Upper lobe of right lung (tissue), 1 donor: ENCODE results near the gene GHITM. TPM values are rescaled to one million over a fixed set of nuclear protein-coding genes. Genes with fewer than 3 reads are reported as not detected.

Source experiments
- ATAC-seq: fragments of 200-7000 bp; cut with Tn5 transposase; one replicate; pipeline ENCODE4 v1.9.1; 2020; ENCODE audit warnings: mild to moderate bottlenecking, moderate library complexity
- DNase-seq: peaks from one replicate; pipeline ENCODE4 v3.0.0-alpha.2; 2020
- H3K27ac ChIP-seq: fragments of 200-600 bp; one replicate; pipeline ENCODE4 v1.8.0; 2022
- H3K27me3 ChIP-seq: fragments of 200-600 bp; one replicate; pipeline ENCODE4 v1.8.0; 2022; ENCODE audit warnings: mild to moderate bottlenecking
- H3K36me3 ChIP-seq: fragments of 200-600 bp; one replicate; pipeline ENCODE4 v1.8.0; 2022
- H3K4me1 ChIP-seq: fragments of 200-600 bp; one replicate; pipeline ENCODE4 v1.8.0; 2022
- H3K4me3 ChIP-seq: fragments of 200-600 bp; one replicate; pipeline ENCODE4 v1.8.0; 2022; ENCODE audit warnings: mild to moderate bottlenecking
- H3K9me3 ChIP-seq: fragments of 200-600 bp; one replicate; pipeline ENCODE4 v1.8.0; 2022
- intact Hi-C: fragments of 100-400 bp; cut with DNase I; formaldehyde crosslinking; loops from one replicate; pipeline ENCODE4 v1.11.0; 2022
- total RNA-seq: library from RNA; stranded (reverse); fragmentation: NEBNext Ultra II Directional; extraction: Animal tissue kit (Norgen Biotek cat#: 25700); gene quantifications from one replicate; pipeline ENCODE4 v1.2.1, GENCODE V29; 2021
- TF ChIP-seq, protein P1 (sequence below): fragments of 200-600 bp; IDR thresholded peaks from one replicate; pipeline ENCODE4 v1.8.0; 2022; ENCODE audit warnings: antibody characterized with exemption
- donor health status: DM: no; HTN: yes; CAD: no; lungs with severe emphysema.

GHITM gene
- total RNA-seq, 1 donor from 2014 or later, result 117 TPM

- no peak for DNase-seq
- intact Hi-C loops, result no loop called here
- Histone ChIP-seq H3K4me3 (no peak overlapping the region), H3K36me3 (no peaks in the 10 kb centered on the region), H3K27ac (no peak overlapping the region), H3K9me3 (no peaks in the 10 kb centered on the region), H3K27me3 (peaks cover 3% of the 10 kb centered on the region), H3K4me1 (no peaks in the 10 kb centered on the region)
- TF ChIP-seq, protein P1, sequence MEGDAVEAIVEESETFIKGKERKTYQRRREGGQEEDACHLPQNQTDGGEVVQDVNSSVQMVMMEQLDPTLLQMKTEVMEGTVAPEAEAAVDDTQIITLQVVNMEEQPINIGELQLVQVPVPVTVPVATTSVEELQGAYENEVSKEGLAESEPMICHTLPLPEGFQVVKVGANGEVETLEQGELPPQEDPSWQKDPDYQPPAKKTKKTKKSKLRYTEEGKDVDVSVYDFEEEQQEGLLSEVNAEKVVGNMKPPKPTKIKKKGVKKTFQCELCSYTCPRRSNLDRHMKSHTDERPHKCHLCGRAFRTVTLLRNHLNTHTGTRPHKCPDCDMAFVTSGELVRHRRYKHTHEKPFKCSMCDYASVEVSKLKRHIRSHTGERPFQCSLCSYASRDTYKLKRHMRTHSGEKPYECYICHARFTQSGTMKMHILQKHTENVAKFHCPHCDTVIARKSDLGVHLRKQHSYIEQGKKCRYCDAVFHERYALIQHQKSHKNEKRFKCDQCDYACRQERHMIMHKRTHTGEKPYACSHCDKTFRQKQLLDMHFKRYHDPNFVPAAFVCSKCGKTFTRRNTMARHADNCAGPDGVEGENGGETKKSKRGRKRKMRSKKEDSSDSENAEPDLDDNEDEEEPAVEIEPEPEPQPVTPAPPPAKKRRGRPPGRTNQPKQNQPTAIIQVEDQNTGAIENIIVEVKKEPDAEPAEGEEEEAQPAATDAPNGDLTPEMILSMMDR, result no peak
- no peak for ATAC-seq
These were observed 46.3 kb downstream of the GHITM start for GRCh38 chr10:84185526-84186175.

DNA sequence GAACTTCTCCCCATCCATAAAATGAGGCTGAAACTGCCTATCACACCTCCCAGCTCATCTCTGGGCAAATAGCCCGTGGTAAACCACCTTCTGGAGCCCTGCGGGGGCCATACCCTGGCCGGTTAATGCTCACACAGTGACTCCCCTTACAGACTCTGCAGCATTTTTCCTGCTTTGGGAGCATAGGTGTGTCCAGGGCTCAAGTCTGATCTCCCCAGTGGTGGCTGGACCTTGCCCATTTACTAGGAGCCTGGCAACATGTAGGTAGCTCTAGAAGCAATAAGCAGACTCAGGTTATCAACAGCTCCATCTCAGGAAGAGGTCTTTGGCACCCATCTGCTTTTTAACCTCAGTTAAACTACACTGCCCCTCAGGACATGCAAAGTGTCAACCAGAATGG, 49.5 kb downstream of the GHITM start:
- H3K36me3 ChIP-seq, result no peaks in the 10 kb centered on the region
- intact Hi-C loops, result no loop called here
- peaks cover 10% of the 10 kb centered on the region for H3K27me3 ChIP-seq
- ATAC-seq (no peak), DNase-seq (peak; percentile 41)
- no peak overlapping the region for H3K4me3 ChIP-seq
- H3K4me1 ChIP-seq, result no peaks in the 10 kb centered on the region
- H3K9me3 ChIP-seq, result no peaks in the 10 kb centered on the region
- TF ChIP-seq, protein P1, result no peak
- H3K27ac ChIP-seq, result no peak overlapping the region

DNA sequence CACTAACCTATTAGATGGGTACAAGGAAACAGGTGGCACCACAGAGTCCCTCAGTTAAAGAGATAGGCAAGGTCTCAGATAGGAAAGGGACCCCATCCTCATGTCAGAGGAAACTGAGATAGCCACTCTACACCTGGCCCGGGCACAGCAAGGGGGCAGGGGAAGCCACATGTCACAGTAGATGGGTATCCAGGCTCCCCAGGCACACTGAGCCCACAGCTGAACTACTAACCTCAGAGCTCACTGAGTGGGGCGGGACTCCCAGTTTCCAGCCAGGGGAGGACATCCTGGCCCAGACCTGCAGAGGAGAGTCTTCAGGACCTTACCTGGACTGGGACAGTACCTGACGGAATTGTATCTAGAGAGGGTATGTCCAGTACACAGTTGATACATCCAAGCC, 51.3 kb downstream of the GHITM start:
- H3K27me3 ChIP-seq, result peaks cover 28% of the 10 kb centered on the region

GRCh38 chr10:84191106-84191505, 51.8 kb downstream of the GHITM start:
- peaks cover 5% of the 10 kb centered on the region for H3K4me1 ChIP-seq
- DNase-seq (peak; percentile 17), ATAC-seq (no peak)
- intact Hi-C loops, result no loop called here
- no peak overlapping the region for H3K4me3 ChIP-seq
- no peaks in the 10 kb centered on the region for H3K36me3 ChIP-seq
- H3K27me3 ChIP-seq, result peaks cover 33% of the 10 kb centered on the region
- TF ChIP-seq, protein P1, result no peak
- no peak overlapping the region for H3K27ac ChIP-seq
- no peaks in the 10 kb centered on the region for H3K9me3 ChIP-seq

More for the DNA sequence above, 51.3 kb downstream of the GHITM start:
- peak; percentile 48 for DNase-seq
- TF ChIP-seq, protein P1, result no peak
- Histone ChIP-seq H3K4me1 (peaks cover 5% of the 10 kb centered on the region), H3K4me3 (no peak overlapping the region), H3K9me3 (no peaks in the 10 kb centered on the region), H3K36me3 (no peaks in the 10 kb centered on the region), H3K27ac (no peak overlapping the region)
- intact Hi-C loops, result no loop called here
- no peak for ATAC-seq

DNA sequence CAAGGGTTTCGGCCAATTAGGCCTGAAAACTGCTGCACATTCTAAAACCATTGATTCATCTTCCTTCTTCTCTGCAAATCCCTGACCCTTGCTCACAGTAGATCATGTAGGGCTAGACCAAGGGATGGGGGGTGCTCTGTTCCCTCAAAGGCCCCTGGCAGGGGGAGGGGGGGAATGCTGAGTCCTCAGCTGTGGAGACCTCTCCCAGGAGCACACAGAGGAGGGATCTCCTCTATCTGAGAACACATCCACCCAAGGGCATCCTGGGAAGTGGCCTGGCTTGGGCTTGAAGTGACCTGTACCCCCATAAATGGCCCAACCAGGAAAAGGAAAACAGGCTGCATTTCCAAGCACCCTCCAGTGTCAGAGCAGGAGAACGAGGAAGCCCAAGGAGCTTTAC, 54.0 kb downstream of the GHITM start:
- TF ChIP-seq, protein P1, result no peak
- no peaks in the 10 kb centered on the region for H3K36me3 ChIP-seq
- intact Hi-C loops, result no loop called here
- ATAC-seq (no peak), DNase-seq (peak; percentile 31)
- H3K27ac ChIP-seq, result no peak overlapping the region
- no peak overlapping the region for H3K4me3 ChIP-seq
- no peaks in the 10 kb centered on the region for H3K9me3 ChIP-seq
- peaks cover 5% of the 10 kb centered on the region for H3K4me1 ChIP-seq
- H3K27me3 ChIP-seq, result peaks cover 44% of the 10 kb centered on the region
